ENCODE data around the gene CRTAP. TPM values are rescaled to one million over a fixed set of nuclear protein-coding genes. Genes with fewer than 3 reads are reported as not detected.

Gene CRTAP
- total and polyA plus RNA-seq, 2 of the 13 experiments (the other 11 are each of a cell fraction or from before 2014, with no cell fraction given) = 54.2 to 119 TPM

GRCh38 chr3:33165372-33165771 is 51.6 kb downstream of the CRTAP start:
- H3K4me3 ChIP-seq (replicated peaks in 1 of 3; ENCODE audit: insufficient read depth in 1 of 3, low read depth in 2 of 3, low read length in 3 of 3) = no peak overlapping the region
- no peak overlapping the region for H2AFZ ChIP-seq (ENCODE audit: low read length)
- no peak overlapping the region for H3K27ac ChIP-seq (ENCODE audit: extremely low read length, insufficient read depth, low read length)
- H3K27me3 ChIP-seq (ENCODE audit: control insufficient read depth in 1 of 2, insufficient read depth in 2 of 2, low read length in 2 of 2) = peaks cover 0 to 5% of the 10 kb centered on the region in 2 experiments; a peak in 1 of 5 replicates
- no peaks in the 10 kb centered on the region for H4K20me1 ChIP-seq (ENCODE audit: insufficient read depth, low read length)
- H3K4me1 ChIP-seq (ENCODE audit: insufficient read depth, low read length) = peaks cover 12% of the 10 kb centered on the region
- ChIA-PET POLR2A (no interaction called here), CTCF (ENCODE audit: low intra/inter-chr PET ratio, low total read pairs) (no interaction called here)
- FAIRE-seq (no peak), ATAC-seq (no peak), DNase-seq (ENCODE audit: low spot score) (no peak)
- intact Hi-C loops (cut with micrococcal nuclease; ENCODE audit: unreplicated experiment) = no loop called here
- H3K36me3 ChIP-seq (replicated peaks in 1 of 2; ENCODE audit: control insufficient read depth in 1 of 2, insufficient read depth in 2 of 2, low read length in 2 of 2) = no peaks in the 10 kb centered on the region
- 48% methylated on average over 1 of the region's 1 CpG for WGBS (ENCODE audit: low lambda C conversion rate)
- in situ Hi-C loops (cut with HindIII; ENCODE audit: extremely low pct_ligation_motif_present, low pct_unique_long_range_greater_than_20kb) = no loop called here
- H3K9ac ChIP-seq (ENCODE audit: insufficient read depth, low read depth, low read length) = no peak overlapping the region
- no TSS peak for BruUV-seq (replicated peaks)
- H3K79me2 ChIP-seq (ENCODE audit: insufficient read depth, low read length) = no peaks in the 10 kb centered on the region
- no peaks in the 10 kb centered on the region for H3K9me3 ChIP-seq (ENCODE audit: low read length)
- no peak overlapping the region for H3K4me2 ChIP-seq (ENCODE audit: low read depth, low read length)
- no peak for TF ChIP-seq ZNF674 (CRISPR knock-in tag; IDR thresholded peaks at IDR 0.05; ENCODE audit: low read depth)
- TF ChIP-seq ZNF512 (CRISPR knock-in tag; IDR thresholded peaks at IDR 0.05) = no peak
- no peak for TF ChIP-seq ZNF446 (CRISPR knock-in tag; IDR thresholded peaks at IDR 0.05)
- TF ChIP-seq TBX2 (CRISPR knock-in tag; IDR thresholded peaks at IDR 0.05; ENCODE audit: borderline replicate concordance) = no peak
- TF ChIP-seq NR2F6 (IDR thresholded peaks at IDR 0.05) = no peak
- no peak for TF ChIP-seq NR2F6 (CRISPR knock-in tag; IDR thresholded peaks at IDR 0.05)
- TF ChIP-seq MLLT10 (CRISPR knock-in tag; IDR thresholded peaks at IDR 0.05) = no peak
- no peak for TF ChIP-seq ZFP37 (CRISPR knock-in tag; IDR thresholded peaks at IDR 0.05; ENCODE audit: borderline replicate concordance)
- no peak for TF ChIP-seq SMARCE1 (IDR thresholded peaks at IDR 0.05; ENCODE audit: borderline replicate concordance)
- no peak for TF ChIP-seq ZNF782 (CRISPR knock-in tag; IDR thresholded peaks at IDR 0.05; ENCODE audit: borderline replicate concordance)
- TF ChIP-seq ADNP (CRISPR knock-in tag; IDR thresholded peaks at IDR 0.05) = no peak
- TF ChIP-seq HIC2 (CRISPR knock-in tag; IDR thresholded peaks at IDR 0.05; ENCODE audit: low read depth) = no peak
- no peak for TF ChIP-seq ZNF563 (CRISPR knock-in tag; IDR thresholded peaks at IDR 0.05)
- TF ChIP-seq SIN3A (IDR thresholded peaks at IDR 0.05; ENCODE audit: borderline replicate concordance, low read depth, low read length) = no peak
- TF ChIP-seq ZBTB25 (CRISPR knock-in tag; IDR thresholded peaks at IDR 0.05) = no peak
- TF ChIP-seq FOXA1 (IDR thresholded peaks at IDR 0.05) = no peak
- TF ChIP-seq FOXA1 (CRISPR knock-in tag; IDR thresholded peaks at IDR 0.05) = no peak
- TF ChIP-seq THAP7 (CRISPR knock-in tag; IDR thresholded peaks at IDR 0.05) = no peak
- no peak for TF ChIP-seq EP300 (IDR thresholded peaks at IDR 0.05; ENCODE audit: low read depth in 2 of 2, low read length in 2 of 2)
- no peak for TF ChIP-seq EP300 (CRISPR knock-in tag; IDR thresholded peaks at IDR 0.05; ENCODE audit: borderline replicate concordance)
- TF ChIP-seq E2F1 (CRISPR knock-in tag; IDR thresholded peaks at IDR 0.05) = no peak
- TF ChIP-seq HNRNPH1 (optimal IDR thresholded peaks at IDR 0.05; ENCODE audit: low read depth, low read length) = no peak

All from HepG2 (cell line).